Motor neuron (in vitro differentiated cells): ENCODE results near the gene TAMALIN. TPM values are rescaled to one million over a fixed set of nuclear protein-coding genes. Genes with fewer than 3 reads are reported as not detected.

ENCODE experiments used
- ATAC-seq, 8 experiments: fragments of 200-7000 bp; cut with Tn5 transposase; replicated peaks in 6 of 8; 2 replicates each; pipeline ENCODE4 v1.8.0; 2021; ENCODE audit warnings: mild to moderate bottlenecking in 8 of 8, moderate library complexity in 8 of 8
- H3K27ac ChIP-seq, 2 donors: fragments of 250-450 bp; sonication (Bioruptor Pico); 2 replicates each; pipeline ENCODE4 v1.9.0; 2021; ENCODE audit warnings: antibody characterized with exemption in 2 of 2, mild to moderate bottlenecking in 2 of 2, moderate library complexity in 1 of 2
- H3K4me1 ChIP-seq, 2 donors: fragments of 250-450 bp; sonication (Bioruptor Pico); replicated peaks in 1 of 2; 2 replicates each; pipeline ENCODE4 v1.6.1; 2021; ENCODE audit warnings: antibody characterized with exemption in 2 of 2, mild to moderate bottlenecking in 2 of 2, moderate library complexity in 1 of 2
- H3K4me3 ChIP-seq, 5 donors: fragments of 250-450 bp; sonication (Bioruptor Pico); 2 replicates each; pipeline ENCODE4 v1.9.0; 2021; ENCODE audit warnings: antibody characterized with exemption in 5 of 5, mild to moderate bottlenecking in 5 of 5, moderate library complexity in 4 of 5
- WGBS, 10 experiments: fragments of 450-650 bp; shearing (Covaris generic); methylation state at CpG; one replicate each; pipeline ENCODE4 v1.0.0; 2022; 5-methylcytosine and 5-hydroxymethylcytosine counted together
- in situ Hi-C, 9 experiments: fragments of 400-800 bp; cut with MboI; loops; one replicate each; pipeline ENCODE4 v1.15.0; 2021; ENCODE audit warnings: low sequenced_read_pairs in 9 of 9, low pct_unique_long_range_greater_than_20kb in 2 of 9; ENCODE audit not compliant: unreplicated experiment in 9 of 9
- total RNA-seq, 8 experiments: library from RNA; unstranded; fragments of 300-600 nt; gene quantifications; 2 replicates each; pipeline versions ENCODE4 v1.2.3 to v1.2.4, GENCODE V29; 2022

TAMALIN gene
- total RNA-seq, 8 experiments from 2014 or later: 2.9 to 45.8 (median 5.7) TPM

GRCh38 chr12:52055731-52056711, 49.3 kb downstream of the TAMALIN start:
- H3K27ac ChIP-seq: no peak overlapping the region
- in situ Hi-C loops: no loop called here

DNA sequence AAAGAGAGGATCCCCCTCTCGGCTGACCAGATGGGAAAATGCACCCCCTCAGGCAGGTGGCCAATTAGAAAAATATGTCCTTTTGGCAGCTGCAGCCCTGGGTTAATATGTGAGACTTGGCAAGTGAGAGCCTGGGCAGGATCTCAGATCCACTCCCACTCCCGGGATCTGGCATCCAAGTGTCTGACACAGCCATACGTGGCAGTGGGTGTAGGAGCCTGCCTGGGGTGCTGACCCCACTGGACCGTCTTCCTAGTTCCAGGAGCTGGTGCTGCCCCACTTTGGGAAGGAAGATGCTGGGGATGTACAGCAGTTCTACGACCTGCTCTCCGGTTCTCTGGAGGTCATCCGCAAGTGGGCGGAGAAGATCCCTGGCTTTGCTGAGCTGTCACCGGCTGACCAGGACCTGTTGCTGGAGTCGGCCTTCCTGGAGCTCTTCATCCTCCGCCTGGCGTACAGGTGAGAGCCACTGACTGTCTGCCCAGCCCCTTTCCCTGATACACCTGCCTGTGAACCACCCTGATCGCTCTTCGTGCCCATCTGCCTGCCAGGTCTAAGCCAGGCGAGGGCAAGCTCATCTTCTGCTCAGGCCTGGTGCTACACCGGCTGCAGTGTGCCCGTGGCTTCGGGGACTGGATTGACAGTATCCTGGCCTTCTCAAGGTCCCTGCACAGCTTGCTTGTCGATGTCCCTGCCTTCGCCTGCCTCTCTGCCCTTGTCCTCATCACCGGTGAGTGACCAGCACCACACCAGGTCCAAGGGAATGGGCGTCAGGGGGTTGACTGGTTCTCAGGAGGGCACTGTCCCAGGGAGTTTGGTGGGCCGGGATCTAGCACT, 50.3 kb downstream of the TAMALIN start:
- Histone ChIP-seq H3K27ac (no peak overlapping the region), H3K4me3 (no peak overlapping the region), H3K4me1 (peaks cover 3 to 5% of the 10 kb centered on the region in 2 donors)
- in situ Hi-C loops: no loop called here
- no peak for ATAC-seq
- WGBS, 10 experiments: 20 to 100% (median 80%) methylated on average over 1 to 8 of the region's 23 CpGs; no CpG with 5 or more reads in 3 of the 10 experiments

More at GRCh38 chr12:52055731-52056711, 49.3 kb downstream of the TAMALIN start:
- Histone ChIP-seq H3K4me3 (no peak overlapping the region), H3K4me1 (peaks cover 4 to 8% of the 10 kb centered on the region in 2 donors)
- WGBS, 10 experiments: 50 to 100% (median 92%) methylated on average over 1 to 7 of the region's 27 CpGs; no CpG with 5 or more reads in 4 of the 10 experiments
- ATAC-seq: no peak

- ATAC-seq: no peak
- H3K4me3 ChIP-seq: no peak overlapping the region
- in situ Hi-C loops: no loop called here
- peaks cover 2 to 6% of the 10 kb centered on the region in 2 donors for H3K4me1 ChIP-seq
- 65 to 100% (median 89%) methylated on average over 1 to 12 of the region's 14 CpGs; no CpG with 5 or more reads in 3 of the 10 experiments for WGBS, 10 experiments
- no peak overlapping the region for H3K27ac ChIP-seq
Measured at GRCh38 chr12:52057638-52058576, 51.2 kb downstream of the TAMALIN start.

- ATAC-seq: no peak
- WGBS, 10 experiments: 39 to 100% (median 78%) methylated on average over 1 to 23 of the region's 25 CpGs; no CpG with 5 or more reads in 4 of the 10 experiments
- in situ Hi-C loops: no loop called here
- H3K4me1 ChIP-seq: peaks cover 10% of the 10 kb centered on the region in 2 donors
- H3K27ac ChIP-seq: no peak overlapping the region
- no peak overlapping the region for H3K4me3 ChIP-seq
Measured at GRCh38 chr12:52058631-52059361, 52.0 kb downstream of the TAMALIN start.

GRCh38 chr12:52059582-52060497, 53.1 kb downstream of the TAMALIN start:
- ATAC-seq: peak in 2 of 8 experiments; percentile 1 to 8
- H3K27ac ChIP-seq: no peak overlapping the region

GRCh38 chr12:52060498-52061177, 53.9 kb downstream of the TAMALIN start:
- peak in 1 of 8 experiments; percentile 5 for ATAC-seq
- no peak overlapping the region for H3K4me3 ChIP-seq
- in situ Hi-C loops: no loop called here
- peaks cover 18% of the 10 kb centered on the region in 2 donors for H3K4me1 ChIP-seq
- no peak overlapping the region for H3K27ac ChIP-seq
- WGBS, 10 experiments: 40 to 78% (median 62%) methylated on average over 1 to 7 of the region's 14 CpGs; no CpG with 5 or more reads in 6 of the 10 experiments

More at GRCh38 chr12:52059582-52060497, 53.1 kb downstream of the TAMALIN start:
- 12 to 100% (median 80%) methylated on average over 1 to 5 of the region's 12 CpGs; no CpG with 5 or more reads in 3 of the 10 experiments for WGBS, 10 experiments
- in situ Hi-C loops: no loop called here
- H3K4me3 ChIP-seq: no peak overlapping the region
- peaks cover 18% of the 10 kb centered on the region in 2 donors for H3K4me1 ChIP-seq

GRCh38 chr12:52061470-52062166, 54.9 kb downstream of the TAMALIN start:
- in situ Hi-C loops: no loop called here
- peaks cover 18% of the 10 kb centered on the region in 2 donors for H3K4me1 ChIP-seq
- no peak overlapping the region for H3K27ac ChIP-seq
- ATAC-seq: peak in 4 of 8 experiments; percentile 2 to 28 (median 17)
- WGBS, 10 experiments: 0 to 100% (median 71%) methylated on average over 1 of the region's 12 CpGs; no CpG with 5 or more reads in 7 of the 10 experiments
- no peak overlapping the region for H3K4me3 ChIP-seq

DNA sequence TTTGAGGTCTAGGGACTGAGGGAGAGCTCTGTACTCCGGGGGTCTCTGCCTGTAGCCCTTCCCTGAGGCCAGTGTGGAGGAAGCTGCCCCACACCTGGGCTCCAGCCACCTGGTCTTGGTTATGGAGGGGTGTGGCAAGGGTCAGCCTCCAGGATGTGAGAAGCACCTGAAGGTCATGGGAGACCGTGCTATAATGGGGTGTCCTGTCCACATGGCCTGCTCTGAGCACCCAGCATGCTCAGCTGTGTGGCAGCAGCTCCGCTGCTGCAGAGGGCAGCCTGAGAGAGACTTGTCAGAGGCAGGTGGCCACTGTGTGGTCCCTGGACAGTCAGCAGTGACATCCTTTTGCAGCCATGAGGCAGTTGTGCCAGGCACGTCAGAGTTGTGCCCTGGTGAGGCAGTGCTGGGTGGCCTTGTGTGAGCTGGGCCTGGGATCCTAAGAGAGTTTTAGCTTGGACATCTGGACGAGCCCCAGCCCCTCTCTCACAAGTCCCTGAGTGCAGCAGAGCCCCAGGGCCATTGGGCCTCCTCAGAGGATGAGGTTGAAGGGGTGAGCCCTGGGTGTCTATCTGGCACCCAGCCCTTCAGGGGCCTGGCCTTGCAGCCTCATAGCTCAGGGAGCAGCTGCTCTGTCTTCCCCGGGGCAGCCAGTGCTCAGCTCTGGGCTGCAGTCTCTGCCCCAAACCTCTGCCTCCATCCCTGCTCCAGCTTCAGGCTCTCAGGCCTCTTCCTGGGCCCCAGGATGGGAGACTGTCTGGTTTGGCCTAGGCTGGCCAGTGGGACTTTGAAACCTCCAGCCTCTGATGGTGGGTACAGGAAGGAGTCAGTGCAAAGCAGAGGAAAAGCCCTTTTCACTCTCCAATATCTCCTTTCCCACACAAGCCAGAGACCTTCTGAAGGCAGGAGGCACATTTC, 55.7 kb downstream of the TAMALIN start:
- H3K4me3 ChIP-seq: no peak overlapping the region
- H3K27ac ChIP-seq: no peak overlapping the region
- in situ Hi-C loops: no loop called here
- 50 to 86% (median 81%) methylated on average over 1 to 2 of the region's 6 CpGs; no CpG with 5 or more reads in 6 of the 10 experiments for WGBS, 10 experiments
- peaks cover 18% of the 10 kb centered on the region in 2 donors for H3K4me1 ChIP-seq
- ATAC-seq: peak in 1 of 8 experiments; percentile 2
